Brain pericyte (primary cell): ENCODE measurements around the gene SLC7A14.

Source experiments
- DNase-seq: peaks from one replicate; pipeline ENCODE4 v3.0.0-alpha.2; 2012; ENCODE audit warnings: low read depth, low spot score

Gene SLC7A14

DNA sequence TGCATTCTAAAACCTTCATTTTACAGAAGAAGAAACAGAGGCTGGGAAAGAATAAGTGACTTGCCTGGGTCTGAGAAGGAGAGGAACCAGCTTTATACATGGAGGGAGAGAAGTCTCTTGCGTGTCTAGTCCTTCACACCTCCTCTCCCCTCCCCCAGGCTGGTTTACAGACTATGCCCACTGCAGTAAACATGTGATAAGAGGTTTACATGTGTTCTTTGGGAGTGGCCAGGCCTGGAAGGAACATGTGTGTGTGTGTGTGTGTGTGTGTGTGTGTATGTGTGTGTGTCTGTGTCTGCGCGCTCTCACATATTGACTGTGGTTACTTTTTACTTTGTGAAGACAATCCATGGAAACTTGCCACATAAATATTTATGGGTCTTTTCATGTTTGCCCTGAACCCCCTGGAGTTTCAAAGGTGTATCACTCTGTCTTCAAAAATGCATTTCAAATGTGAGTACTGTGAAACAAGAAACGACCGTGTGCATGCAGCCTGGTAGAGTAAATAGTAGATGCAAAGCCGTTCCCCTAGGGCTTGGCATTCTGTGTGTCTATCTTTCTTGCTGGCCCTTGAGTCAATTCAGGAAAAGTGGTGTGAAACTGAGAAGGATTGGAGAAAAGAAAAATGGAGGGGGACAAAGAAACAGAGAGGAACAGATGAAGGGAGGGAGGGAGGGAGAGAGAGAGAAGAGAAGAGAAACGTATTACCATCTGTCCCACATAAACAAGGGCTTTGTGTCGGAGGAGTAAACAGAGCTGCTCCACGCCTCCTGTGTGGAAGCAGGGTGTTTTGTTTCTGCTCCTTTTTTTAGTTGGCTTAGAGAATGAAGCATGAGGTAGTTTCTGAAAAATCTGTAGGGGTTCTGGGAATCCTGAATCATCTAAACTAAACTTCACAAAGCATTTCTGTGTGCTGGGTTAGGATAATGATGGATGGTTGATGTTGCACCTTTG is 115.5 kb downstream of the SLC7A14 start:
- no peak for DNase-seq

DNA sequence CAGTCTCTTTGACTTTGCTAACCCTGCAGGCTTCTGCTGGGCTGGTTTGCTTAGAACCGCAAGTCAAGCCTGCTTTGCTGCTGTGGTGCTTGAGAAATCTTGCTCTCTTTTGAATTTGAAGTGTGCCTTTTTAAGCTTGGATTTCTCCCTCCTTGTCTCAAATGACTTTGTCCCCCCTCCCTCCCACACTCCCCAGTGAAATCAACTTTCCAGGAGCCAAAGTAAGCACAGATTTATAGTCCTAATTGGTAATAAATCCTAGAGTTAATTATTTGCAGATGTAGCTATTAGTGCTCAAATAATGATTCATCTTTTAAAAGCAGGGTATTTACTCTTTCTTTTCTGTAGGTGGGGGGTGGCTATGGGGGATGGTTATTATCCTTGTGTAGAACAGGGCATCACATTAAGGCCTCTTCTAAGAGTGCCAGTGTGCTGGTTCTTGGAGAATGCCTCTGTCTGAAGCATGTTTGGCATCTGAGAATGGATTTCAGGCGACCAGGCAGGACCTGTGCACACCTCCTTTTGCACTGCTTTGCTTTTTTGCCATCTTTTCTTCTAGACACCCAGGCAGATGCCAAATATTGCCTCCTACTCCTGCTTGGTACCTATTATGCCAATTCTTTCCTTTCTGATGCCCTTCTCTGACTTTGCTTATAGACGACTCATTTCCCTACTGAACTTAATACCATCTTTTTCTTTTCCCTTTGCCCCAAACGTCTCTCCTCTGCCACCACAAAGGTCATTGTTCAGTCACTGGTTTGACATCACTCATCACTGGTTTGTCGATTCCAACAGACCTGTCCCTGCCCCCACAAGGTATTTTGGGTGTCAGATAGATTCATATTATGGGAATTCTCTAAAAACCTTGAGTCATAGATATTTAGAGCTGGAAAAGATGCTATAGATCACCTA is 116.5 kb downstream of the SLC7A14 start:
- no peak for DNase-seq

DNA sequence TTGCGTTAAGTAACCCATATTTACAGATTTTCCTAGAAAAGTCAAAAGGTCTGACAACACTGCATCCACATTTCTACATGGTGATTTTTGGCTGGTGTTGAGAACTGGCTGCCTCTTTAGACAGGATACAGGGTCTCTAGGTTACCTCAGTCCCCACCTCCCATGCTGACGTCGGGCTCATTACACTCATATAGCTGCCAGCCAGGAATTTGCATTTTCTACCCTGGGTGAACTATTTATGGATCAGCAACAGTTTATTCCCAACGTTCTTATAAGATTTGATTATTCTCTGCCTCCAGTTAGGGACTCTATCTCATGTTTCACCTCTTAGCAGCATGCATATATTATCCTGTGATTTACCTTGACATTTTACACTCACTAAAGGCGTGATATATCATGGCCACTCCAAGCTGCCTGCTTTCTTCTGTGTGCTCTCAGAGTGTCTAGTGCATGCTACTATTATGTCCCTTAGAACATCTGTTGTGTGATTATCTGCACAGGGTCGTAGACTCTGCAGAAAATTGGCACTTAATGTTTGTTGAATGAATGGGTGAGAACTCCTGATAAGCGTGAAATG is 118.2 kb downstream of the SLC7A14 start:
- no peak for DNase-seq

DNA sequence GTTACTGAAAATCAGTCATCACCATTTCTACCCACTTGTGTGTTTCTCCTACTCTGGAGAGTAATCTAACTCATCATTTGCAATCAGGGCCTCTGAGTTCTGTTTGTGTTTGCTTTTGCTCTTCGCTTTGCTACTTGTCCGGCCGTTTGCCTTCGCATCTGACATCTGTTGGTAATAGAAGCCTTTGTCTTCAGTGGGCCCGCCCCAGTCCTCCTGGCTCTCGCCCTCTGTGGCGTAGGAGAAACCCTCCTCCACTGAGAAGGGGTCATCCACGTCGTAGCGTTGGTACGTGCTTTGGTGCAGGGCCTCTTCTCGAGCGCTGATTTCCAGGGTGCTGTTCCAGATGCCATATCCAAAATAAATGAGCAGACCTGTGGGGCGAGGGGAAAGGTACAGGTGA is 118.9 kb downstream of the SLC7A14 start:
- DNase-seq, result no peak

DNA sequence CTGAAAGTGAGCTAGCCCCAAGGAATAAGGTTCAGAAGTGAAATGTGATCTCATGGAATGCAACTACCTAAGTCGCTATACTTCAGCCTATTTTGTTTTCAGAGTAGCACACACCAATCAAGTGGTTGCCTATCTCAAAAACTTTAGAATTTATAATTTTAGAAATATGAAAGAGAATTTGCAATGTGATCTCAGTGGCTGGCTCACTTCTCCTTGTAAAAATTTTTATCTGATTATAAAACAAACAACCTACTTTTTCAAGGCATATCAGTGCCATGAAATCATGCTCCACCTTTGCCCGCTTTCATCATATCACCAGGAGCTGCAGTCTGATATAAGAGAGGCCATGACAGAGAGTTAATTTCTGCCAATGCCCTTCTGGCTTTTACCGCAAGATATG is 119.9 kb downstream of the SLC7A14 start:
- DNase-seq, result no peak

DNA sequence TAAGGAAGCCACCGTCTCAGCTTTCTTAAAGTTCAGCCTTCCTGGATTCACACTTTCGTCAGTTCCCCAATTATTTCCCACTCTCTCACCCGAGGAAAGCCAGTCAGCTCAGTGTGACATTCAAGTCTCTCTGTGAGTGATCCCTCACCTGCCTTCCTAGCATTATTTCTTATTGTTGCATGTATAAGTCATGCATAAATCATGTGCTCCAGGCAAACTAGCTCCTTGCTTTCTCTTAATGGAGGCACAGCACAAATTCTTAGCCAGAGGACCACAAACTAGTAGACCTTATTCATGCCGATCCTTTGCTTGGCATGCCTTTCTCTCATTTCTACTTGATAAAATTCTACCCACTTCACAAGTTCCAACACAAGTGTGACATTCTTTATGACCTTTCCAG is 122.9 kb downstream of the SLC7A14 start:
- DNase-seq, result no peak

DNA sequence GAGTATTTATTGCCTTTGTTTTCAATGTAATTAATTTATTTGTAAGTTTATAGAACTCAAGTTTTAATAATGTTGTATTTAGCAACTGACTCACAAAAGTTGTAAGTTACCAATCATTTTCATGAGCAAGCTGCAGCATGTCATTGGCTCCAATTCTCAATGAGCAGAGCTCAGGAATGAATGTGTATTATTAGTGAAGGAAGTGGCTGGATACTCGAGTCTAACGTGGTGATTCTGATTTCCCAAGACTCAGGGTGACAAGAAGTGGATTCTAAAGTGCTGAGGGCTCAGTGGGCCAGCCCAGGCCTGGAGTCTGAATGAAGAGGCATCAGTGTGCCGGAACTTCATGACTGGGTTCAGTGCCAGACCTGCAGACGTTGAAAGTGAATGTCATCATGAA is 127.6 kb downstream of the SLC7A14 start:
- DNase-seq, result no peak

DNA sequence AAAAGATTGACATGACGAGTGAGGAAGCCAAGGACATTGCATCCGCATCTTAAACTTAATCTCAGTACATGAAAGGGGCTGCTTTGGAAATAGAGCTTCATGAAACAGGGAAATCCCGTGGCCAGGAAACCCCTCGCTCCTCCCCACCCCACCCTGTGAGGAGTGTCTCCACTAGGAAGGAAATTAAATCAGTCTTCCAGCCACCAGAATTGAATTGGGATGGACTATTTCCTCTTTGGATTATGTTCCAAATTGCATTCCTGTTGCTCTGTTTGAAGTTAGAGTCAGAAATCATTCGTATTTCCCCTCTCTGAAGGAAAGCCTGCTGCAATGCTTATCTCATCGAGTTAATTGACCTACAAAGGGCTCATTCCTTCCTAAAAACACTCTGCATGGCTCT is 131.4 kb downstream of the SLC7A14 start:
- no peak for DNase-seq

DNA sequence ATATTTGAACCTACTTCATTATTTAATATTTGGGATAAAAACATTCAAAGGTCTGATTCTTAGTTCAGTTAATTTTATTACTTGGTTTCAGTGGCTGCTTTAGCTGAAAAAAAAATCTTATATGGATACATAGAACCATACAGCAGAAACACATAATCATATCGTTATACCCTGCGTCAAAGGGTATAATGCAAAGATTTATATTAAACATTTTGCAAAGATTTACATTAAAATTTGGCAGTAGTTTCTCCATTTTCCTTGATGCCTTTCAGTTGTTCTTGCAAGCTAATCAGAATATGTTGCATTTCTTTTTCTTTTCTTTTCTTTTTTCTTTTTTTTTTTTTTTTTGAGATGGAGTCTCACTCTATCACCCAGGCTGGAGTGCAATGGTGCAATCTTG is 135.8 kb downstream of the SLC7A14 start:
- no peak for DNase-seq

DNA sequence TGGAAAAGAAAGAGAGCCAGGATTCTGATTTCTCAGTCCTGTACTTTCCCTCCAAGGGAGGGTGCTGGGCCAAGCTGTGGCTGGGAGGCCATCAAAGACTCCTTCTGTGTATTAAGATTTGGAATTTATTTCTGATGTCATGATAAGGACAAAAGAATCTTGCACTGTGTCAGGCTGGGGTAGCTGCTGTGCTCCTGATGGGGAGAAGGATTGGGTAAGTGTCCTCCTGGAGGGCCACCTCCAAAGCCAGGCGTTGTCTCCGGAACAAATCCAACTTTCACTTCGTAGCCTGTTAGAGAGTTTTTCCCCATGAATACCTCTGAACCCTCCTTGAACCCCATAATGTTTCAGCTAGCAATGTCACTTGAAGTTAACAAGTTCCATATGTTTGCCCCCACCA is 137.3 kb downstream of the SLC7A14 start:
- DNase-seq, result no peak

DNA sequence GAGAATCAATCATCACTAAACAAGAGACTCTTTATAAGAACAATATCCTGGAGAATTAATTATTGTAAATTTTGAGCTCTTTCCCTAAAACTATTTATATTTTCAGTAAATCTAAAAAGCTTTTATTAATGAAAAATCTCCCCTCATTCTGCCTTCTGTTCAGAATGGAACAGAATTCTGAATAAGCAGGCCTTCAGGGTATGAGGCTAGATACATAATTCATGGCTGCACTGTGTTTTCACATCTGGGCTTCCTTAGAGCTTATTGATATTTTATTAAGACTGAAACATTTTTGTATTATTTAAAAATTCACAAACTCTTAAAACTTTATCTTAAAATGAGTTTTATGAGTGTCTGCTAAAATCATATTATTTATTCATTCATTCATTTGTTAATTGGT is 142.4 kb downstream of the SLC7A14 start:
- DNase-seq, result no peak

DNA sequence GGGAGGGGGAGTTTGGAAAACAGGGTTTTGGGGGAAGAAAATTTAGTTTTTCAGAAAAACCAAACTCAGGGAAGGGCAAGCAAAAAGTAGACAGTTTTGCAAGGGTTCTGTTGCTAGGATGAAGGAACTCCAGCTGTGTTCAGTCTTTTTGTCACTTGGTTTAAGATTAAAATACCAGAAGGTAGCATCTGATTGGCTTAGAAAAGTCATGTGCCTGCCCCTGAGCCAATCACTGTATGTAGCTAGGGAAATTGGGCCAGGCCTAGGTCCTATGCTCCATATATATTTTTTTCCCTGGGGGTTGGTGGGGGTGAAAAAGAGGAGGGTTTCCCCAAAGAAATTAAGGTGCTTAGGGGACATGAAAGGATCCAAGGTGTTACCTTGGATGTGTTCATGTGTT is 142.9 kb downstream of the SLC7A14 start:
- no peak for DNase-seq

DNA sequence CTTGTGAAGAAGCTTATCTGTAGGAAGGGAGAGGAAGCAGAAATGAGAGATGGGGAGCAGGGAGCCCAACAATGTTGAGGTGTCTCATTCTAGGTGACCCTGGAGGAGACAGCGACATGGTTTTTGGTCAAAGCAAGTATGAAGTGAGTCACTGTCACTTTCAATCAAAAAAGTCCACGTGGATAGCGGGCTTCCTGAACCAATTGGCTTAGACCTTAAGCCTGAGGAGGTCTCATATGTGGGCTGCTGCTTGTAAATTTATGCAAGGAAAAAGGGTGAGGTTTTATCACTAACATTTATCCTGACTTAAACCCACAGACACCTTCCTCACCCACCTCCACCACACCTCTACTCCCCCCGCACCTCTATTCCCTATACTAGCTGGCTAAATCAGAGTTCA is 144.5 kb downstream of the SLC7A14 start:
- no peak for DNase-seq

DNA sequence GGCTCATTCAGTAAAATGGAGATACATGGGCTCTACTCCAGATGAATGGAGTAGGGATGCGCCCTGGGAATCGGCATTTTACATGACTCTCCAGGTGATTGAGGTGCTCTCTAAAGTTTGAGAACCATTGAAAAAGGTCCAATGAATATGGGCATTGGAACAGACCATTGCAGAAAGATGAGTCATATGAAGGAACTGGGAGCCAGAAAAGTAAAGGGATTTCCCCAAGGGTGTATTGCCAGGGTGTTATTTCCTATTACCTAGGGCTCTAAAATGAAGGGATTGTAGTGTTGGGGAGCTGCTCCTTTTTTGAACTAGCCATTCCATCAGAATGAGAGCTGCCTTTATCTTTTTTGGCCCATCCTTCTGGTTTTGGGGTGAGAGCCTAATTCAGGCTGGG is 145.5 kb downstream of the SLC7A14 start:
- DNase-seq, result no peak

DNA sequence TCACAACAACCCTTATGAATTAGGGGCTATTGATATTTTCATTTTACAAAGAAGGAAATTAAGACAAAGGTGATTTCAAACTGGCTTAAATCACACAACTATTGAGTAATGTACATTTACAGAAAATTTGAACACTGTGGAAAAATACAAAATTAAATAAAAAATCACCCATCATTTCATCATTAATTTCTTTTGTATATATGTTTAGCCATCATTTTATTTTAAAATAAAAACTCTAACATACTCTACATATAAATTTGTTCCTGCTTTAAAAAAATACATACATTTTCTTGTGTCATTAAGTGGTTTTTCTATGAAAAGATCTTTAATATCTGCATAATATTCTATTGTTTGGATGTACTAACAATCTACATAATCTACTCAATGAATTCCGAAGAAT is 147.0 kb downstream of the SLC7A14 start:
- no peak for DNase-seq

DNA sequence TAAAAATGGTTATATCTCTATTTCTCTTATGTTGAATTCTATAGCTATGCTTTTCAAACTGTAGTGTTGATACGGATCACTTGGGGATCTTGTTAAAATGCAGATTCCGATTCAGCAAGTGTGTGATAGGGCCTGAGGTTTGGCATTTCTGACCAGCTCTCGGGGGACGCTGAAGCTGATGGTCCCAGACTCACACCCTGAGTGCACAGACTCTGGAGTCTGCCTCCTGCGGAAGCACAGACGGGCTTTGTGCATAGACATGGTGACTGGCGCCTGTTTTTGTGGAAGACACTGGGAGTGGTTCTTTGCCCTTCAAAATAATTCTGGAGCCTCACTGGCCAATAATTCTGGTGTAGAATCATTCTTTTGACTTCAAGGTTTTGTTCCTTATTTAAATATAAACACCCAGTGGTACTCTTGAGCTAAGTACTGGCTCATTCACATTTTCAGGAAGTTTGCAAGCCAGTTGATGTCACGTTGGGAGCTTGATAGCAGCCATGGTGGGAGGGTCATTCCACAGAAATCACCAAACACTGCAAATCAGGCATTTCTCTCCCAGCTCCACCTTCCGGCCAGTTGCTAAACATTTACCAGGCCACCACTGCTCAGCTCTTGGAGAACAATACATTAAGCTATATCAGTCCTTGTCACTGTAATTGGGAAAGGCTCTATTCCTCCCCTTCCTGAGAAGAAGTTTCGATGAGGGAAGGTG is 148.0 kb downstream of the SLC7A14 start:
- DNase-seq, result no peak

DNA sequence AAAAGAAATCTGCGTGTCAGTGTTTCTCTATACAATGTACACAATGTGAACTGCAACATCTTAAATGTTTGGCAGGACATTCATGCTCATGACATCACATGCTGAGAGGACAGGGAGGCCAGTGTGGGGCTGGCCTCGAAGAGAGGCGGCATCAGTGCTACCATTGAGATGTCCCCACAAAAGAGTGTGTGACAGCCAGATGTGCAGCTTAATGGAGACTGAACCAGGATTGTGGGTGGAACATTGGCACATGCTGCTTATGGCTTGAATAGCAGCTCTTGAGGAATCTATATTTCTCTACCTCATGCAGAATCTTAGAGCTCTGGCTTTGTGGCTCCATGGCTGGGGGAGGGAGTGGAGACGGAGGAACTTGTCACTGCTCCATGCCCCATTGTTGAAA is 148.7 kb downstream of the SLC7A14 start:
- no peak for DNase-seq

DNA sequence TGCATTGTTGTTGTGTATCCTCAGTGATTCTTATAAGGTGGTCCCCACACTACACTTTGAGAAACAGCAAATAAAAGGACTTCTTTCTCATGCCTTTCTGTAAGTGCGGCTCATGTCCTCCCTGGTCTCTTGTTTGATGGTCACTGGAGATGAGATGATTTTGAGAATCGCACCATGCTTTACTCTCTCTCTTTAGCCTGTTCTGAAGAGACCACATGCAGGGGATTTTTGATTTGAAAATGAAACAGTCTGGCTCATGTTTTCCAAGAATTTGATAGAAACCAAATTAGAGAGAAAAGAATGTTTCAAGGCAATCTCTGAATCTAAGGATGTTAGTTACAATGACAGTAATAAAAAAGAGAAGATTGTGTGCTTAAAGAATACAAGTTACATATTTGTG is 149.2 kb downstream of the SLC7A14 start:
- no peak for DNase-seq

DNA sequence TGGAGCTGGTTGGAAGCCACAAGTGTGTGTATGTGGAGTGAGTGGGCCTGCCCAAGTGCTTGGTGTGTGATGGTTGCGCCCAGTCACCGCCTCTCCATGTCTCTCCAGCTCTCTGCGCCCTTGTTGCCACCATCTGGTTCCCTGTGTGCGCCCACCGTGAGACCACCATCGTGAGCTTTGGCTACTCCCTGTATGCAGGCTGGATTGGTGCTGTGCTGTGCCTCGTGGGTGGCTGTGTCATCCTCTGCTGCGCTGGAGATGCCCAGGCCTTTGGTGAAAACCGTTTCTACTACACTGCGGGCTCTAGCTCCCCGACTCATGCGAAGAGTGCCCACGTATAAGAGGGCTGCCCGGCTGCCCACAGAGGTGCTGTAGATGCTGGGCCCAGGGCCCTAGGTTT is 153.5 kb downstream of the SLC7A14 start:
- no peak for DNase-seq

DNA sequence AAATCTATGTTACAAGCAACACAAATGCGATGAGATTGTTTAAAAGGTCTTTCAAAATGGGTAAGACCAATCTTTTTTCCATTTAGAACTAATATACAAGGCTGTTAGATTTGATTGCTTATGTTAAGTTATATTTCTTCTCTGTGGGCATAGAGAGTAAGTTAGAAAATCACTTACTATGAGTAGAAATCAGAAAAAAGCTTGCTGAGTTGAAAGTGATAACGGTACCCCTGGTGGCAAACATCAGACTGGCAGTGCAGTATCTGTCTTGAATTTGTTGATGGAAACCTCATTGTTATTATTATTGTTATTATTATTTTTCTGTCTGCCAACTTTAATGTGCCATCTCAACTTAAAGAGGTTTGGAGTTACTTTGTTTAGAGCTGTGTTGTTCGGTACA is 154.8 kb downstream of the SLC7A14 start:
- no peak for DNase-seq

DNA sequence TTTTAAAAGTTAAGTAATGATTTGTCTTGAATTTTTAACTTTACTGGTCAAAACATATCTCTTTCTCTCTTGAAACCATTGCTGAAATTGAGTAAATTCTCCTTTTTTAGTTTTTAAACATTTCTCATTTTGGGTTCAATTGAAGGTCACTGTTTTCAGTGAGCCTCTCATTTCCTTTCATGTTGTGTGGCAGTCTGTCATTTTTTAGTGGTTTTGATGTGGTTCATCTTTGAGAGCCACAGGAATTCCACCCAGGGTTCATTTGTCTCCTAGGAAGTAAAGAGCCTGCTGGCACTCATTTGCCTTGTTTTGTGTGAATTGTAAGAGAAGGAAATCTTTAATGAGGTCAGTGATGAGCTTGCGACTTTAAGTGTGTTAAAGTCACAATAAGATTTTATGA is 156.8 kb downstream of the SLC7A14 start:
- no peak for DNase-seq

DNA sequence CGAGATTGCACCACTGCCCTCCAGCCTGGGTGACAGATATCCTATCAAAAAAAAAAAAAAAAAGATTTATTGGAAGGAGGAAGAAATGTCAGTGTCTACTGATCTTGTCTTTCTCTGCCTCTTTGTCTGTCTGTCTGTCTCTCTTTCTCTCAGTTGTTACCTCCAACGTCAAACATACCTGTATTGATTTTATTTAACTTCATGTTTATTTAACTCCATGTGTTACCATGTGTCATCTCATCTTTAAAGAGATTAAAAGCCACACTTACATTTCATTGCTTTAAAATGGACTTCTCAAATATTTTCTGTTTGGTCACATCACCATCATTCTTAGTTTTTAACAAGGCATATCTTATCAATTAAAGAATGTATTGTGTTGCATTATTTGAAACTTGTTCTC is 157.8 kb downstream of the SLC7A14 start:
- no peak for DNase-seq
